ENCODE results near the gene SVBP. TPM values are rescaled to one million over a fixed set of nuclear protein-coding genes. Genes with fewer than 3 reads are reported as not detected.

SVBP gene
- total and polyA plus RNA-seq, 2 donors (not counting 3 experiments of a cell fraction or from before 2014, with no cell fraction given): 18.1 to 24.1 TPM

DNA sequence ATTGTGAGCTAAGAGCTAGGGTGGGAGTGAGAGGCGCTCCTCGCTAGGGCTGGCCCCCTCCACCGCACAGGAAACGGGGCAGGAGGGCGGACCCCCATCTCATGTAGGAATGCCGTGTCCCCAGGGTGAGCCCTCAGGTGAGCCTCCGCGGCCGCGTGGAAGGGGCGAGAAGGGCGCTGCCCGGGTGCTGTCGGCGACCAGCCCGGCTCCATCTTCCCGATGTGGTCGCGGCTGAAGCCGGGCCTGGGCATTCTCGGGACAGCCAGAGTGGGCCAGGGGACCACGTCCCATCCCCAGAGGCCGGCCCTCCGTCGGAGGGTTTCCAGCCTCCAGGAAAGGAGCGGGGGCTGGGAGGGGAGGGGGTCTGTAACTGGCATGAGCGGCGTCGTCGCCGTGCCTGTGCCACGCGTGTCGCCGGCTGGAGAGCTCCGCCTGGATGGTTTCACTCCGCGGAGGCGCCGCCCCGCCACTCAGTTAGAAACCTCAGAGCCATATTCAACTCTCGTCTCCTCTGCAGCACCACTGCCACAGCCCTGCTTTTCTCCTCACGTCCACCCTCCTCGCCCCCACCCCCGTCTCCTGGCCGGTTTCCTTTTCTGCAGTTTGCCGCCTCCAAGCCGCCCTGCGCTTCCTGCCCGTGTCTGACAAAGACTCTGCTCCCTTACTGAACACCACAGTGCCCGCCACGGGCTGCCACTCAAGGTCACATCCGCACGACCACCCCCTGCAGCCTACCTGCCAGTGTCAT, 32.1 kb downstream of the SVBP start, which contains the start of gene TMEM269:
Gene TMEM269, plus strand, starts transcription at position 46 of the 748 bp plus-strand sequence. CDS start 4,903 bp downstream, outside the sequence.
- no peaks in the 10 kb centered on the region for H3K9me1 ChIP-seq (replicated peaks; ENCODE audit: control insufficient read depth, extremely low read depth, insufficient read depth, low read length)
- ChIA-PET CTCF (interaction anchor here (1.0 to 5.0 kb wide), 4 partner anchors 19 to 288 kb away, joined by 3 to 28 read pairs (median 11); partner anchors contain the start of gene ZNF691), POLR2A (interaction anchor here (1.3 kb wide), 1 partner anchor 32 kb away, joined by 3 read pairs; the partner anchor contains the start of gene SVBP)
- H3K9me3 ChIP-seq (replicated peaks; ENCODE audit: control insufficient read depth, insufficient read depth, low read length): no peaks in the 10 kb centered on the region
- no peak within 1 kb of the TSS for H3K9ac ChIP-seq (replicated peaks; ENCODE audit: extremely low read depth, insufficient read depth, low read length)
- H3K4me1 ChIP-seq (ENCODE audit: control insufficient read depth, extremely low read depth, insufficient read depth, low read length): peaks cover 8% of the 10 kb centered on the region
- dilution Hi-C loops (cut with MboI; ENCODE audit: extremely low pct_ligation_motif_present, low sequenced_read_pairs): no loop called here
- H2AFZ ChIP-seq (ENCODE audit: low read depth, low read length): peak within 1 kb of the TSS; percentile 88
- H3K36me3 ChIP-seq (ENCODE audit: control insufficient read depth in 2 of 2, extremely low read depth in 1 of 2, insufficient read depth in 2 of 2, low read length in 2 of 2): peaks cover 0 to 2% of the 10 kb centered on the region in 2 experiments
- no peaks in the 10 kb centered on the region for H3K27me3 ChIP-seq (ENCODE audit: control insufficient read depth in 2 of 2, insufficient read depth in 2 of 2, low read length in 2 of 2)
- peak; percentile 38 for DNase-seq (ENCODE audit: low read depth, low spot score)
- intact Hi-C loops (cut with micrococcal nuclease): loop anchor here (2.0 kb wide), 1 partner anchor 32 kb away; the partner anchor contains the start of genes ERMAP and SVBP
- H4K20me1 ChIP-seq (replicated peaks; ENCODE audit: control insufficient read depth, extremely low read depth, insufficient read depth, low read length): no peaks in the 10 kb centered on the region
- FAIRE-seq: peak; percentile 42
- H3K27ac ChIP-seq (ENCODE audit: insufficient read depth, low read depth, low read length): no peak within 1 kb of the TSS
- no peaks in the 10 kb centered on the region for H3K79me2 ChIP-seq (ENCODE audit: control insufficient read depth, insufficient read depth, low read length)
- H3K4me3 ChIP-seq (replicated peaks in 1 of 3; ENCODE audit: insufficient read depth in 1 of 3, low read depth in 1 of 3, low read length in 3 of 3): peak within 1 kb of the TSS; percentile 14 to 37 (median 35)
- no TSS peak for BruUV-seq (replicated peaks)
- TF ChIP-seq MYC (IDR thresholded peaks at IDR 0.05; ENCODE audit: low read depth, low read length) (no peak), CTCF (IDR thresholded peaks at IDR 0.05; ENCODE audit: extremely low read depth in 1 of 2, insufficient read depth in 1 of 2, low read depth in 1 of 2, low read length in 2 of 2) (no peak), POLR2A (IDR thresholded peaks at IDR 0.05; ENCODE audit: low read depth, low read length) (peak; percentile 21), EZH2 (IDR thresholded peaks at IDR 0.05; ENCODE audit: borderline replicate concordance, low read depth, low read length, severe bottlenecking) (no peak), POLR2AphosphoS5 (IDR thresholded peaks at IDR 0.05; ENCODE audit: insufficient read depth, low read depth, low read length) (peak; percentile 23), GATA2 (IDR thresholded peaks at IDR 0.05; ENCODE audit: insufficient read depth, insufficient read length, low read depth, low read length) (no peak), FOS (IDR thresholded peaks at IDR 0.05; ENCODE audit: borderline replicate concordance, insufficient read depth, low read length) (no peak), JUN (IDR thresholded peaks at IDR 0.05; ENCODE audit: borderline replicate concordance, insufficient read depth, insufficient read length, low read depth) (no peak)
- TF ChIP-seq, protein P1, sequence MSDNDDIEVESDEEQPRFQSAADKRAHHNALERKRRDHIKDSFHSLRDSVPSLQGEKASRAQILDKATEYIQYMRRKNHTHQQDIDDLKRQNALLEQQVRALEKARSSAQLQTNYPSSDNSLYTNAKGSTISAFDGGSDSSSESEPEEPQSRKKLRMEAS (IDR thresholded peaks at IDR 0.05; ENCODE audit: insufficient read depth, insufficient read length): no peak
- peak within 1 kb of the TSS; percentile 67 for H3K4me2 ChIP-seq (ENCODE audit: insufficient read depth, low read length)
